K562 (cell line): ENCODE results near the gene CYP24A1. TPM values are rescaled to one million over a fixed set of nuclear protein-coding genes. Genes with fewer than 3 reads are reported as not detected.

Experiments used
- ATAC-seq: fragments of 200-7000 bp; cut with Tn5 transposase; 3 replicates; pipeline ENCODE4 v1.9.1; 2020; ENCODE audit warnings: moderate library complexity
- BruUV-seq: library from RNA; stranded (reverse); fragments of 400-500 nt; replicated peaks from 2 replicates; lab custom pipeline; 2021; lab: Mats Ljungman, UMichigan
- CTCF ChIA-PET: fragments of 300-600 bp; formaldehyde crosslinking; extraction: SDS; loops from one replicate; lab custom pipeline; 2021; ENCODE audit warnings: low intra/inter-chr PET ratio; lab: Yijun Ruan, JAX
- POLR2A ChIA-PET: fragments of 300-600, 350-650 bp; sonication (Branson Sonifier 250); formaldehyde crosslinking; extraction: SDS; loops from one replicate; lab custom pipeline; 2021; ENCODE audit warnings: antibody characterized with exemption, inconsistent platforms; lab: Yijun Ruan, JAX
- DNase-seq, 4 experiments: peaks; one replicate each; pipeline versions ENCODE4 v3.0.0 to v3.0.0-alpha.2; 2011 to 2018; ENCODE audit warnings: low spot score in 3 of 4, mixed read lengths in 3 of 4; ENCODE audit errors: extremely low read depth in 1 of 4
- FAIRE-seq: peaks from 2 replicates; lab custom pipeline; 2011; peaks lifted over from hg19 to GRCh38; lab: Jason Lieb, UNC
- H2AFZ ChIP-seq: 2 replicates; pipeline ENCODE4 v1.6.0; 2011; ENCODE audit warnings: low read depth, low read length, control low read depth, inconsistent platforms
- H3K27ac ChIP-seq: fragments of 200-600 bp; 3 replicates; pipeline ENCODE4 v1.8.0; 2011; ENCODE audit warnings: low read depth, mild to moderate bottlenecking, control low read depth, inconsistent platforms, low read length, moderate library complexity, mixed read lengths; ENCODE audit errors: extremely low read depth
- H3K27me3 ChIP-seq, 2 experiments: fragments of 300-600 bp in 1 of 2; 2 replicates in 1 of 2; 3 replicates in 1 of 2; pipeline versions ENCODE4 v1.6.0 to v1.8.0; 2011; ENCODE audit warnings: inconsistent platforms in 2 of 2, low read length in 2 of 2, mild to moderate bottlenecking in 1 of 2, mixed read lengths in 1 of 2, moderate library complexity in 1 of 2; ENCODE audit not compliant: control insufficient read depth in 2 of 2, insufficient read depth in 2 of 2
- H3K36me3 ChIP-seq: fragments of 300-600 bp; 3 replicates; pipeline ENCODE4 v1.8.0; 2011; ENCODE audit warnings: mild to moderate bottlenecking, low read length, inconsistent platforms; ENCODE audit not compliant: control insufficient read depth, insufficient read depth
- H3K4me1 ChIP-seq, 2 experiments: fragments of 200-600 bp in 1 of 2; replicated peaks in 1 of 2; 2 replicates in 1 of 2; 3 replicates in 1 of 2; pipeline versions ENCODE4 v1.5.1 to v1.8.0; 2011; ENCODE audit warnings: inconsistent platforms in 2 of 2, low read length in 2 of 2, mild to moderate bottlenecking in 1 of 2, mixed read lengths in 1 of 2, moderate library complexity in 1 of 2; ENCODE audit not compliant: control insufficient read depth in 2 of 2, insufficient read depth in 2 of 2
- H3K4me2 ChIP-seq: 2 replicates; pipeline ENCODE4 v1.6.1; 2011; ENCODE audit warnings: low read length, control low read depth, inconsistent platforms, mixed read lengths; ENCODE audit not compliant: insufficient read depth
- H3K4me3 ChIP-seq: fragments of 200-600 bp; sonication (generic), shearing (Covaris generic); 2 replicates; pipeline ENCODE4 v1.5.1; 2016; ENCODE audit warnings: control low read depth, inconsistent platforms
- H3K79me2 ChIP-seq: fragments of 200-600 bp; 3 replicates; pipeline ENCODE4 v1.8.0; 2011; ENCODE audit warnings: low read length, inconsistent platforms; ENCODE audit not compliant: control insufficient read depth, insufficient read depth
- H3K9ac ChIP-seq, 2 experiments: 2 replicates each; pipeline versions ENCODE4 v1.6.0 to v1.6.1; 2011; ENCODE audit warnings: low read depth in 2 of 2, low read length in 2 of 2, control low read depth in 1 of 2, inconsistent platforms in 1 of 2, mild to moderate bottlenecking in 1 of 2, mixed read lengths in 1 of 2; ENCODE audit not compliant: insufficient read depth in 1 of 2
- H3K9me1 ChIP-seq: one replicate; pipeline ENCODE4 v1.6.0; 2011; ENCODE audit warnings: inconsistent platforms, mild to moderate bottlenecking, low read length, moderate library complexity; ENCODE audit not compliant: control insufficient read depth, insufficient read depth
- H3K9me3 ChIP-seq: replicated peaks from 2 replicates; pipeline ENCODE4 v1.5.1; 2011; ENCODE audit warnings: low read depth, low read length, inconsistent platforms; ENCODE audit not compliant: control insufficient read depth, insufficient read depth
- H4K20me1 ChIP-seq: replicated peaks from 2 replicates; pipeline ENCODE4 v1.6.1; 2011; ENCODE audit warnings: low read length, inconsistent platforms, mixed read lengths; ENCODE audit not compliant: control insufficient read depth, insufficient read depth
- CCAR2 ChIP-seq: fragments of 200-400 bp; formaldehyde crosslinking; IDR thresholded peaks from 2 replicates; pipeline ENCODE4 v1.6.1; 2017; ENCODE audit warnings: mild to moderate bottlenecking, low read depth, low read length
- STAG1 ChIP-seq: sonication (generic); formaldehyde crosslinking; IDR thresholded peaks from 2 replicates; pipeline ENCODE4 v1.5.0; 2020; ENCODE audit warnings: missing genetic modification reagents, borderline replicate concordance
- ZBTB11 ChIP-seq, 3 experiments: fragments of 200-800 bp in 1 of 3; fragments of 250-450 bp in 1 of 3; fragments of 450-650 bp in 1 of 3; sonication (Bioruptor Pico) in 1 of 3; sonication (Bioruptor generic) in 1 of 3; formaldehyde crosslinking in 1 of 3; IDR thresholded peaks; 2 replicates each; pipeline versions ENCODE4 v1.6.1 to v1.8.0; 2016 to 2022; ENCODE audit warnings: mild to moderate bottlenecking in 2 of 3, missing genetic modification characterization in 2 of 3, missing compliant biosample characterization in 1 of 3, moderate library complexity in 1 of 3
- WGBS: fragments of 100-300 bp; shearing (Covaris generic); methylation state at CpG from one replicate; pipeline ENCODE4 v1.1.6; 2016; ENCODE audit warnings: low coverage, mixed read lengths; ENCODE audit not compliant: insufficient coverage; ENCODE audit errors: missing lambda C conversion rate; 5-methylcytosine and 5-hydroxymethylcytosine counted together
- in situ Hi-C: fragments of 300-500 bp; cut with MboI; formaldehyde crosslinking; loops from 4 replicates; pipeline ENCODE4 v1.15.0; 2018; ENCODE audit warnings: inconsistent platforms, mixed read lengths
- intact Hi-C: fragments of 100-400 bp; cut with micrococcal nuclease; formaldehyde crosslinking; loops from 2 replicates; pipeline ENCODE4 v1.14.2; 2022
- polyA plus RNA-seq, 8 experiments: library from polyadenylated mRNA; depleted of rRNA in 4 of 8; stranded (reverse) in 5 of 8; unstranded in 3 of 8; fragments of >200 nt; fragmentation: Nextera tagmentation in 2 of 8; fragmentation: Illumina TruSeq in 1 of 8; extraction: Ambion mirVana in 2 of 8; extraction: Trizol in 1 of 8; gene quantifications; 2 replicates each; pipeline versions ENCODE4 v1.2.1 to v1.2.3, GENCODE V29; 2011 to 2014; ENCODE audit warnings: inconsistent platforms in 1 of 8, missing spikeins in 1 of 8
- total RNA-seq, 7 experiments: library from RNA; depleted of rRNA in 6 of 7; stranded (reverse); fragments of >200 nt in 6 of 7; fragmentation: Illumina TruSeq in 2 of 7; extraction: Trizol in 2 of 7; gene quantifications; 2 replicates each; pipeline versions ENCODE4 v1.2.1 to v1.2.3, GENCODE V29; 2011 to 2021; ENCODE audit warnings: low replicate concordance in 1 of 7
- TF ChIP-seq, protein P1 (sequence below): fragments of 250-450 bp; sonication (Bioruptor Pico); IDR thresholded peaks from 2 replicates; pipeline ENCODE4 v1.5.0; 2020; ENCODE audit warnings: mild to moderate bottlenecking, borderline replicate concordance
- TF ChIP-seq, protein P2 (sequence below): fragments of 250-450 bp; sonication (Bioruptor Pico); IDR thresholded peaks from 2 replicates; pipeline ENCODE4 v1.8.0; 2022; ENCODE audit warnings: moderate library complexity, mild to moderate bottlenecking, inconsistent platforms

CYP24A1 gene
- total and polyA plus RNA-seq, 9 of the 15 experiments (the other 6 are each of a cell fraction or from before 2014, with no cell fraction given): 0.04 TPM; not detected in 8

DNA sequence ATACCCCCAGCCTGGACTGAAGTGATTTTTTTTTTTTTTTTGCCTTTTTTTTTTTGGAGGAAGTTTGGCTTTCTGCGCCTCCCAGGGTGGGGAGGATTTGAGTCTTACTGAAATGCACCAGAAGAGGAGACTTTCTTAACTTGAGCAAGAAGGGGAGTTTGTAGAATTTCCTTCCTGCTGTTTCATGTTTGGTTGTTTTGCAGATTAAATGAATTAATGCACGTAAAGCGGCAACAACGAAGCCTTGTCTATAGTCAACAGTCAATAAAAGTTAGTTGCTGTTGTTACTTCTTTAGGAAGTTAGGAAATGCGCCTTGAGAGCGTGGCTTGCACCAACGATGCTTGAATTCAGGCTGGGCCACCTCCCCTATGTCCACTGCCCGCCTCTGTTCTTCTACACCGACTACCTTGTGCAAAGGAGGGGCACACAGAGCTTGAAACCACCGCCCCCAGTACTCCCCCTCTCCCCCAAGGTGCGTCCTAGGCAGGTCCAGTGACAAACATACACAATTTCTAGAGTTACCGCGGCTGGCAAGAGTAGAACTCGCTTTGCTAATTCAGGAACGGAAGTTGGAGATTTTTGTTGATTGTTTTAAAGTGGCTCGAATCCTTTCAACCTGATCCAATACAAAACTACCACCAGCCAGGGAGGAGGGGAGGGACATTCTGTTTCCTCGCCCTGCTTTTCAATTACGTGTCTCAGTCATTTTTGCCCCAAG is 830 bp upstream of the CYP24A1 start:
- Histone ChIP-seq H3K27me3 (peaks cover 44 to 45% of the 10 kb centered on the region in 2 experiments), H3K4me2 (no peak overlapping the region), H3K9me3 (no peaks in the 10 kb centered on the region), H3K36me3 (no peaks in the 10 kb centered on the region), H2AFZ (no peak overlapping the region), H3K9ac (no peak overlapping the region), H3K4me1 (peaks cover 0 to 13% of the 10 kb centered on the region in 2 experiments; a peak in 2 of 5 replicates), H4K20me1 (no peaks in the 10 kb centered on the region), H3K27ac (no peak overlapping the region), H3K4me3 (no peak overlapping the region), H3K9me1 (no peaks in the 10 kb centered on the region), H3K79me2 (no peaks in the 10 kb centered on the region)
- WGBS: 5% methylated on average over 18 of the region's 18 CpGs
- ChIA-PET POLR2A (no interaction called here), CTCF (no interaction called here)
- DNase-seq: no peak
- intact Hi-C loops: no loop called here
- no peak for ATAC-seq
- BruUV-seq: no TSS peak
- in situ Hi-C loops: no loop called here
- TF ChIP-seq, protein P1, sequence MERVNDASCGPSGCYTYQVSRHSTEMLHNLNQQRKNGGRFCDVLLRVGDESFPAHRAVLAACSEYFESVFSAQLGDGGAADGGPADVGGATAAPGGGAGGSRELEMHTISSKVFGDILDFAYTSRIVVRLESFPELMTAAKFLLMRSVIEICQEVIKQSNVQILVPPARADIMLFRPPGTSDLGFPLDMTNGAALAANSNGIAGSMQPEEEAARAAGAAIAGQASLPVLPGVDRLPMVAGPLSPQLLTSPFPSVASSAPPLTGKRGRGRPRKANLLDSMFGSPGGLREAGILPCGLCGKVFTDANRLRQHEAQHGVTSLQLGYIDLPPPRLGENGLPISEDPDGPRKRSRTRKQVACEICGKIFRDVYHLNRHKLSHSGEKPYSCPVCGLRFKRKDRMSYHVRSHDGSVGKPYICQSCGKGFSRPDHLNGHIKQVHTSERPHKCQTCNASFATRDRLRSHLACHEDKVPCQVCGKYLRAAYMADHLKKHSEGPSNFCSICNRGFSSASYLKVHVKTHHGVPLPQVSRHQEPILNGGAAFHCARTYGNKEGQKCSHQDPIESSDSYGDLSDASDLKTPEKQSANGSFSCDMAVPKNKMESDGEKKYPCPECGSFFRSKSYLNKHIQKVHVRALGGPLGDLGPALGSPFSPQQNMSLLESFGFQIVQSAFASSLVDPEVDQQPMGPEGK (CRISPR knock-in tag): no peak
- TF ChIP-seq STAG1 (CRISPR knock-in tag) (no peak), ZBTB11 (CRISPR knock-in tag; IDR thresholded peaks at IDR 0.05) (peak in 1 of 3 experiments; percentile 87; a peak in 2 of 6 replicates), CCAR2 (no peak)
- TF ChIP-seq, protein P2, sequence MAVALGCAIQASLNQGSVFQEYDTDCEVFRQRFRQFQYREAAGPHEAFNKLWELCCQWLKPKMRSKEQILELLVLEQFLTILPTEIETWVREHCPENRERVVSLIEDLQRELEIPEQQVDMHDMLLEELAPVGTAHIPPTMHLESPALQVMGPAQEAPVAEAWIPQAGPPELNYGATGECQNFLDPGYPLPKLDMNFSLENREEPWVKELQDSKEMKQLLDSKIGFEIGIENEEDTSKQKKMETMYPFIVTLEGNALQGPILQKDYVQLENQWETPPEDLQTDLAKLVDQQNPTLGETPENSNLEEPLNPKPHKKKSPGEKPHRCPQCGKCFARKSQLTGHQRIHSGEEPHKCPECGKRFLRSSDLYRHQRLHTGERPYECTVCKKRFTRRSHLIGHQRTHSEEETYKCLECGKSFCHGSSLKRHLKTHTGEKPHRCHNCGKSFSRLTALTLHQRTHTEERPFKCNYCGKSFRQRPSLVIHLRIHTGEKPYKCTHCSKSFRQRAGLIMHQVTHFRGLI (CRISPR knock-in tag): no peak
- TF ChIP-seq, all 486 proteins: peak for 1
- no peak for FAIRE-seq
